HFFc6 (cell line): Measurements from ENCODE around the gene ARHGEF39. TPM values are rescaled to one million over a fixed set of nuclear protein-coding genes. Genes with fewer than 3 reads are reported as not detected.

Experiments used
- DNase-seq: peaks from one replicate; pipeline ENCODE4 v3.0.0-alpha.2; 2018
- H3K27ac Mint-ChIP-seq: 2 replicates; pipeline ENCODE4 v1.8.0; 2020; ENCODE audit warnings: mild to moderate bottlenecking, mixed read lengths
- H3K27me3 Mint-ChIP-seq: 2 replicates; pipeline ENCODE4 v1.8.0; 2021; ENCODE audit warnings: mild to moderate bottlenecking, moderate library complexity, mixed read lengths; ENCODE audit not compliant: insufficient read depth
- H3K36me3 Mint-ChIP-seq: 2 replicates; pipeline ENCODE4 v1.8.0; 2021; ENCODE audit warnings: low read depth, mixed read lengths
- H3K4me1 Mint-ChIP-seq: 2 replicates; pipeline ENCODE4 v1.8.0; 2020; ENCODE audit warnings: low read depth, mixed read lengths
- H3K4me3 Mint-ChIP-seq: 2 replicates; pipeline ENCODE4 v1.8.0; 2020; ENCODE audit warnings: mild to moderate bottlenecking, moderate library complexity, mixed read lengths
- H3K9me3 Mint-ChIP-seq: 2 replicates; pipeline ENCODE4 v1.8.0; 2020; ENCODE audit warnings: mild to moderate bottlenecking, mixed read lengths
- CTCF ChIP-seq: fragments of 200-600 bp; sonication (generic); IDR thresholded peaks from 2 replicates; pipeline ENCODE4 v1.5.0; 2021; ENCODE audit warnings: antibody characterized with exemption, mild to moderate bottlenecking
- total RNA-seq, 6 experiments: library from RNA; stranded (reverse); fragmentation: NEBNext Ultra II Directional; extraction: Animal tissue kit (Norgen Biotek cat#: 25700); gene quantifications; 2 replicates in 1 of 6; 3 replicates in 5 of 6; pipeline ENCODE4 v1.2.3, GENCODE V29; 2021

Gene ARHGEF39
- total RNA-seq, 6 experiments from 2014 or later: 1.7 to 4.4 (median 2.6) TPM

DNA sequence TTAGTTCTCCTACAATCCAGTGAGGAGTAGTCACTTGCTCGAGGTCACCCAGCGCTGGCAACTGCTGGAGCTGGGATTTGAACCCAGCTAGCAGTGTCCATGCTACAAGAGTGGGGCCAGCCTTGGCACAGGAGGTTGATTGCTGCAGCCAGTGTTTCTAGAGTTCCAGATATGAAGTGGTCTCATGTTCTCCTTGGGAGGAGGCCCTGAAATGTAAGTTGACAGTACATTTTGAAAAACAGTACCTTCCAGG lies 6.1 kb downstream of the ARHGEF39 start:
- Mint-ChIP-seq H3K27me3 (peaks cover 6% of the 10 kb centered on the region), H3K27ac (peak overlapping the region; percentile 99), H3K9me3 (peaks cover 4% of the 10 kb centered on the region), H3K4me1 (peaks cover 67% of the 10 kb centered on the region), H3K4me3 (peak overlapping the region; percentile 90), H3K36me3 (peaks cover 17% of the 10 kb centered on the region; the same call in 1 of the 2 replicates)
- TF ChIP-seq CTCF: no peak
- peak; percentile 67 for DNase-seq

- H3K4me3 Mint-ChIP-seq: peak within 1 kb of the TSS; percentile 90
- H3K27me3 Mint-ChIP-seq: peaks cover 6% of the 10 kb centered on the region
- DNase-seq: peak; percentile 69
- peaks cover 4% of the 10 kb centered on the region for H3K9me3 Mint-ChIP-seq
- peaks cover 17% of the 10 kb centered on the region; the same call in 1 of the 2 replicates for H3K36me3 Mint-ChIP-seq
- peak within 1 kb of the TSS; percentile 99 for H3K27ac Mint-ChIP-seq
- H3K4me1 Mint-ChIP-seq: peaks cover 61% of the 10 kb centered on the region
- TF ChIP-seq CTCF: peak; percentile 88
Measured at GRCh38 chr9:35658137-35658967, 6.6 kb downstream of the ARHGEF39 start, which contains the start of gene CCDC107. CCDC107 (plus strand) TSS chr9:35658292; CDS start chr9:35658380, 88 bp downstream.

DNA sequence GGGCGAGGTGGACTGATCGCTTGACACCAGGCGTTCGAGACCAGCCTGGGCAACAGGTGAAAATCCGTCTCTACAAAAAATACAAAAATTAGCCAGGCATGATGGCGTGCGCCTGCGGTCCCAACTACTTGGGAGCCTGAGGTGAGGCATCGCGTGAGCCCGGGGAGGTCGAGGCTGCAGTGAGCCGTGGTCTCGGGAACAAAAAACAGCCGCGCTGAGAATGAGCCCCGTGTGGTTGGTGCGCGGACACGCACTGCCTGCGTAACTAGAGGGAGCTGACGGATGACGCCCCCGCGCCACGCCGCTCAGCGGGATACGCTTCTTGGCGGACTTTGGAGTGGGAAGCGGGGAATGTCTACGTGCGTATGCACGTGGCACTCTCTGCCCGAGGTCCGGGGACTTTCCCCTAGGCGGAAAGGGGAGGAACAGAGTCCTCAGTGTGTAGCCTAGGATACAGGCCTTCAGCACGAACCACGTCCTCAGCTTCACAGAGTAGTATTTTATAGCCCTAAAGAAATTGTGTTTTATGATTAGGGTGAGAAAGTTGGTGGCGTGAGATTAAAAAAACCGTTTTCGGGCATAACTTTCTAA lies 7.4 kb downstream of the ARHGEF39 start, which contains the start of gene RMRP:
TSS of gene RMRP (minus strand) at position 474 of the 591 bp plus-strand sequence.
- Mint-ChIP-seq H3K27me3 (peaks cover 6% of the 10 kb centered on the region), H3K36me3 (peaks cover 17% of the 10 kb centered on the region; the same call in 1 of the 2 replicates), H3K4me1 (peaks cover 54% of the 10 kb centered on the region), H3K9me3 (peaks cover 4% of the 10 kb centered on the region), H3K4me3 (peak within 1 kb of the TSS; percentile 90), H3K27ac (peak within 1 kb of the TSS; percentile 99)
- TF ChIP-seq CTCF: peak; percentile 64
- DNase-seq: peak; percentile 100

DNA sequence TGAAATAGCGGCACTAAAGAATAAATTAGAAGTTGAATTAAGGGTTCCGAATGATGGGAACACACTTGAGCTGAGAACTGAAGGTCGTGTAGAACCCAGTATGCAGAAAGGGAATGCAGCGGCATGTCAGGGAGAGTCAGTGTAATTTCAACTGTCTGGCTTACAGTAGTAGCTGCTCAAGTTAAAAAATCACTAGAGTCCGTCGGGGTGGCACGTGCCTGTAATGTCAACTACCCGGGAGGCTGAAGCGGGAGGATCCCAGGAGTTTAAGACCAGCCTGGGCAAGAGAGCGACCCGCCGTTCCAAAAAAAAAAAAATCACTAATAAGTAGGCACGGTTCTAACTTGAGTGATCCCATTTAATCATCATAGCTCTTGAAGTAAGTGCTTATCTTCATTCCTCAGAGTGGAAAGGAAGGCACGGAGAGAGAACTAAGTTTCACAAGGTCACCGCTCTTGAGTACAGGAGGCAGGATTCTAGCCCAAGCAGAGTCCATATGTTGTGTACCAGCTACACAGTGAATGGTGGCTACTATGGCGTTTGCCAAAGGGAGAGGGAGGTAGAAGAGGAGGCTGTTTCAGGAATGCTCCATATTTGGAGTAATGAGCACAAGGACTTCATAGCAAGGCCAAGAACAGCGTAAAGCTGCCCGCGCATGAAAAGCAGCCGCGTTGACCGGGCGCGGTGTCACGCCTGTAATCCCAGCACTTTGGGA lies 8.0 kb downstream of the ARHGEF39 start:
- Mint-ChIP-seq H3K27me3 (peaks cover 6% of the 10 kb centered on the region), H3K36me3 (peaks cover 16% of the 10 kb centered on the region; the same call in 1 of the 2 replicates), H3K4me1 (peaks cover 51% of the 10 kb centered on the region), H3K27ac (peak overlapping the region; percentile 99), H3K4me3 (peak overlapping the region; percentile 90), H3K9me3 (peaks cover 4% of the 10 kb centered on the region)
- TF ChIP-seq CTCF: no peak
- no peak for DNase-seq

GRCh38 chr9:35656348-35656747 lies 8.6 kb downstream of the ARHGEF39 start:
- peaks cover 4% of the 10 kb centered on the region for H3K9me3 Mint-ChIP-seq
- H3K27ac Mint-ChIP-seq: no peak overlapping the region
- DNase-seq: no peak
- peaks cover 51% of the 10 kb centered on the region for H3K4me1 Mint-ChIP-seq
- H3K4me3 Mint-ChIP-seq: no peak overlapping the region
- H3K36me3 Mint-ChIP-seq: peaks cover 12% of the 10 kb centered on the region; the same call in 1 of the 2 replicates
- TF ChIP-seq CTCF: no peak
- peaks cover 6% of the 10 kb centered on the region for H3K27me3 Mint-ChIP-seq
